Right lobe of liver (tissue), 6 donors: ENCODE results near the gene SCTR. TPM values are rescaled to one million over a fixed set of nuclear protein-coding genes. Genes with fewer than 3 reads are reported as not detected.

Source experiments
- ATAC-seq, 4 donors: fragments of 200-7000 bp; cut with Tn5 transposase; one replicate each; pipeline ENCODE4 v1.9.1; 2020; ENCODE audit warnings: mild to moderate bottlenecking in 4 of 4, moderate library complexity in 4 of 4
- DNase-seq, 3 donors: peaks; one replicate each; pipeline ENCODE4 v3.0.0-alpha.2; 2020
- H3K27ac ChIP-seq, 3 donors: fragments of 200-600 bp; one replicate each; pipeline ENCODE4 v1.8.0; 2022
- H3K27me3 ChIP-seq, 2 donors: fragments of 200-600 bp; one replicate each; pipeline ENCODE4 v1.8.0; 2022
- H3K36me3 ChIP-seq, 4 donors: fragments of 200-600 bp; sonication (generic) in 1 of 4; one replicate each; pipeline versions ENCODE4 v1.5.1 to v1.8.0; 2017 to 2022; ENCODE audit warnings: control low read depth in 1 of 4
- H3K4me1 ChIP-seq, 4 donors: fragments of 200-600 bp; sonication (generic) in 1 of 4; one replicate each; pipeline versions ENCODE4 v1.5.1 to v1.8.0; 2017 to 2022; ENCODE audit warnings: control low read depth in 1 of 4
- H3K4me3 ChIP-seq, 3 donors: fragments of 200-600 bp; one replicate each; pipeline ENCODE4 v1.8.0; 2022
- H3K9me3 ChIP-seq, 4 donors: fragments of 200-600 bp; sonication (generic) in 1 of 4; one replicate each; pipeline versions ENCODE4 v1.5.1 to v1.8.0; 2017 to 2022; ENCODE audit warnings: control low read depth in 1 of 4
- CTCF ChIP-seq, 4 donors: fragments of 200-600 bp in 3 of 4; fragments of 450-650 bp in 1 of 4; IDR thresholded peaks; one replicate each; pipeline versions ENCODE4 v1.5.1 to v1.8.0; 2016 to 2022; ENCODE audit warnings: antibody characterized with exemption in 4 of 4, mild to moderate bottlenecking in 2 of 4
- POLR2A ChIP-seq: fragments of 450-650 bp; IDR thresholded peaks from one replicate; pipeline ENCODE4 v1.6.1; 2017; ENCODE audit warnings: antibody characterized with exemption, mild to moderate bottlenecking
- WGBS: methylation state at CpG from one replicate; pipeline ENCODE4 v1.1.6; 2018; ENCODE audit warnings: low coverage, low lambda C conversion rate; ENCODE audit not compliant: insufficient coverage; ENCODE audit errors: missing lambda C conversion rate; 5-methylcytosine and 5-hydroxymethylcytosine counted together
- intact Hi-C, 2 donors: fragments of 100-400 bp; cut with DNase I; formaldehyde crosslinking; loops; one replicate each; pipeline versions ENCODE4 v1.11.2 to v1.14.1; 2022
- total RNA-seq, 6 experiments: library from RNA; depleted of rRNA in 2 of 6; stranded (reverse); fragments of >200 nt in 2 of 6; fragmentation: NEBNext Ultra II Directional in 3 of 6; extraction: Animal tissue kit (Norgen Biotek cat#: 25700) in 3 of 6; gene quantifications; one replicate each; pipeline versions ENCODE4 v1.1.0 to v1.2.4, GENCODE V29; 2016 to 2023
- donor health status: DM: no; HTN: yes; CAD: no.
- donor health status: DM: no; HTN: no; CAD: no.
- donor health status: DM: no; HTN: no; CAD: no.
- donor health status: DM: no; HTN: yes; CAD: no.
- donor health status: DM: no; HTN: yes; CAD: no.

The SCTR gene
- total RNA-seq, 6 experiments from 2014 or later, result 0.12 to 0.38 (median 0.35) TPM; not detected in 2

GRCh38 chr2:119552902-119553301, 28.6 kb upstream of the SCTR start:
- H3K27ac ChIP-seq, result no peak overlapping the region
- 80% methylated on average over 3 of the region's 3 CpGs for WGBS
- no peak overlapping the region for H3K4me3 ChIP-seq
- no peaks in the 10 kb centered on the region for H3K9me3 ChIP-seq
- no peaks in the 10 kb centered on the region for H3K27me3 ChIP-seq
- no peaks in the 10 kb centered on the region for H3K36me3 ChIP-seq
- intact Hi-C loops, result no loop called here
- H3K4me1 ChIP-seq, result peaks cover 0 to 5% (median 0%) of the 10 kb centered on the region in 4 donors
- DNase-seq (no peak), ATAC-seq (no peak)
- TF ChIP-seq CTCF (IDR thresholded peaks at IDR 0.05), result no peak

GRCh38 chr2:119550856-119551255, 26.6 kb upstream of the SCTR start:
- Histone ChIP-seq H3K9me3 (no peaks in the 10 kb centered on the region), H3K4me1 (peaks cover 0 to 5% (median 0%) of the 10 kb centered on the region in 4 donors), H3K27me3 (no peaks in the 10 kb centered on the region), H3K36me3 (no peaks in the 10 kb centered on the region), H3K27ac (no peak overlapping the region), H3K4me3 (no peak overlapping the region)
- intact Hi-C loops, result no loop called here
- TF ChIP-seq POLR2A (no peak), CTCF (IDR thresholded peaks at IDR 0.05) (no peak)
- ATAC-seq, result no peak
- DNase-seq, result no peak
- 100% methylated on average over 1 of the region's 1 CpG for WGBS

GRCh38 chr2:119550346-119550745, 26.1 kb upstream of the SCTR start:
- no peak for TF ChIP-seq CTCF (IDR thresholded peaks at IDR 0.05)
- TF ChIP-seq POLR2A, result no peak
- H3K27me3 ChIP-seq, result no peaks in the 10 kb centered on the region
- no peaks in the 10 kb centered on the region for H3K9me3 ChIP-seq
- ATAC-seq (no peak), DNase-seq (no peak)
- intact Hi-C loops, result no loop called here
- no peak overlapping the region for H3K27ac ChIP-seq
- no peaks in the 10 kb centered on the region for H3K36me3 ChIP-seq
- H3K4me1 ChIP-seq, result peaks cover 0 to 7% (median 0%) of the 10 kb centered on the region in 4 donors
- no peak overlapping the region for H3K4me3 ChIP-seq
- WGBS, result 50% methylated on average over 2 of the region's 2 CpGs

- no peak for ATAC-seq
- Histone ChIP-seq H3K36me3 (no peaks in the 10 kb centered on the region), H3K9me3 (no peaks in the 10 kb centered on the region), H3K4me3 (no peak overlapping the region), H3K27me3 (no peaks in the 10 kb centered on the region), H3K27ac (no peak overlapping the region), H3K4me1 (peaks cover 0 to 14% (median 0%) of the 10 kb centered on the region in 4 donors)
- 91% methylated on average over 1 of the region's 1 CpG for WGBS
- TF ChIP-seq CTCF (IDR thresholded peaks at IDR 0.05) (no peak), POLR2A (no peak)
- intact Hi-C loops, result no loop called here
- DNase-seq, result no peak
These were observed 25.0 kb upstream of the SCTR start for GRCh38 chr2:119549241-119549640.
